Karpas-422 (cell line): Measurements from ENCODE around the gene PFKFB2. TPM values are rescaled to one million over a fixed set of nuclear protein-coding genes. Genes with fewer than 3 reads are reported as not detected.

Experiments used
- DNase-seq: peaks from one replicate; pipeline ENCODE4 v3.0.0-alpha.2; 2015
- H2AFZ ChIP-seq: fragments of 200-600 bp; sonication (generic); 2 replicates; pipeline ENCODE4 v1.6.1; 2014; ENCODE audit warnings: antibody characterized with exemption, low read length, mixed read lengths
- H3K27ac ChIP-seq: fragments of 200-600 bp; sonication (generic); 2 replicates; pipeline ENCODE4 v1.5.1; 2014; ENCODE audit warnings: mild to moderate bottlenecking, low read length, moderate library complexity
- H3K27me3 ChIP-seq: fragments of 200-600 bp; sonication (generic); 2 replicates; pipeline ENCODE4 v1.6.1; 2014; ENCODE audit warnings: low read length, mixed read lengths
- H3K36me3 ChIP-seq: fragments of 200-600 bp; sonication (generic); 2 replicates; pipeline ENCODE4 v1.6.1; 2014; ENCODE audit warnings: low read length, mixed read lengths; ENCODE audit not compliant: insufficient read depth
- H3K4me1 ChIP-seq: fragments of 200-600 bp; sonication (generic); 2 replicates; pipeline ENCODE4 v1.6.1; 2014; ENCODE audit warnings: mild to moderate bottlenecking, low read length, mixed read lengths
- H3K4me2 ChIP-seq: fragments of 200-600 bp; sonication (generic); 2 replicates; pipeline ENCODE4 v1.6.1; 2014; ENCODE audit warnings: low read length, low read depth, mild to moderate bottlenecking; ENCODE audit not compliant: poor library complexity, severe bottlenecking
- H3K4me3 ChIP-seq: fragments of 200-600 bp; sonication (generic); 2 replicates; pipeline ENCODE4 v1.5.1; 2014; ENCODE audit warnings: mild to moderate bottlenecking, antibody characterized with exemption, low read length, mixed read lengths
- H3K79me2 ChIP-seq: fragments of 200-600 bp; sonication (generic); 2 replicates; pipeline ENCODE4 v1.6.1; 2014; ENCODE audit warnings: mild to moderate bottlenecking, low read length, mixed read lengths
- H3K9ac ChIP-seq: fragments of 200-600 bp; sonication (generic); 2 replicates; pipeline ENCODE4 v1.6.0; 2014; ENCODE audit warnings: low read length
- H3K9me2 ChIP-seq: fragments of 200-600 bp; sonication (generic), shearing (Covaris generic); replicated peaks from 2 replicates; pipeline ENCODE4 v1.6.0; 2014; ENCODE audit warnings: mild to moderate bottlenecking, low read length, moderate library complexity; ENCODE audit not compliant: insufficient read depth
- H3K9me3 ChIP-seq: fragments of 300-700, 200-600 bp; sonication (generic); 2 replicates; pipeline ENCODE4 v1.6.1; 2014; ENCODE audit warnings: low read length, mixed read lengths
- H4K20me1 ChIP-seq: fragments of 200-600 bp; sonication (generic); 2 replicates; pipeline ENCODE4 v1.6.1; 2014; ENCODE audit warnings: mild to moderate bottlenecking, antibody characterized with exemption, low read length, low read depth; ENCODE audit not compliant: insufficient read depth
- total RNA-seq: library from RNA; depleted of rRNA; stranded (reverse); fragments of >200 nt; shearing (Covaris generic); gene quantifications from 2 replicates; pipeline ENCODE4 v1.2.3, GENCODE V29; 2014; ENCODE audit warnings: low replicate concordance

The PFKFB2 gene
- total RNA-seq, 1 experiment from 2014 or later, result 0.07 TPM

- DNase-seq, result no peak
- Histone ChIP-seq H3K4me1 (no peaks in the 10 kb centered on the region), H3K79me2 (no peaks in the 10 kb centered on the region), H3K27me3 (no peaks in the 10 kb centered on the region), H4K20me1 (no peaks in the 10 kb centered on the region), H2AFZ (no peak within 1 kb of the TSS), H3K9me2 (no peaks in the 10 kb centered on the region), H3K4me3 (no peak within 1 kb of the TSS), H3K9ac (no peak within 1 kb of the TSS), H3K36me3 (no peaks in the 10 kb centered on the region), H3K4me2 (no peak within 1 kb of the TSS), H3K27ac (no peak within 1 kb of the TSS), H3K9me3 (no peaks in the 10 kb centered on the region)
These were observed 1.7 kb upstream of the PFKFB2 start, which contains the start of gene YOD1 for GRCh38 chr1:207051191-207051943. TSS of gene YOD1 (minus strand) at chr1:207051208. CDS start at chr1:207051030, 178 bp downstream.

GRCh38 chr1:207054491-207054890 lies 1.4 kb downstream of the PFKFB2 start:
- Histone ChIP-seq H3K4me3 (no peak overlapping the region), H3K4me2 (no peak overlapping the region)

GRCh38 chr1:207055386-207056001 lies 2.4 kb downstream of the PFKFB2 start:
- Histone ChIP-seq H3K36me3 (no peaks in the 10 kb centered on the region), H3K4me2 (no peak overlapping the region), H2AFZ (no peak overlapping the region), H3K4me1 (no peaks in the 10 kb centered on the region), H4K20me1 (no peaks in the 10 kb centered on the region), H3K27me3 (no peaks in the 10 kb centered on the region), H3K9me2 (no peaks in the 10 kb centered on the region), H3K4me3 (no peak overlapping the region), H3K9me3 (no peaks in the 10 kb centered on the region), H3K79me2 (no peaks in the 10 kb centered on the region), H3K9ac (no peak overlapping the region), H3K27ac (no peak overlapping the region)
- DNase-seq, result no peak

More at GRCh38 chr1:207054491-207054890, 1.4 kb downstream of the PFKFB2 start:
- Histone ChIP-seq H3K27me3 (no peaks in the 10 kb centered on the region), H3K9me3 (no peaks in the 10 kb centered on the region), H3K9me2 (no peaks in the 10 kb centered on the region), H3K4me1 (no peaks in the 10 kb centered on the region), H3K27ac (no peak overlapping the region), H3K79me2 (no peaks in the 10 kb centered on the region), H3K36me3 (no peaks in the 10 kb centered on the region), H4K20me1 (no peaks in the 10 kb centered on the region), H2AFZ (no peak overlapping the region), H3K9ac (no peak overlapping the region)
- DNase-seq, result no peak

- Histone ChIP-seq H3K4me1 (no peaks in the 10 kb centered on the region), H3K4me3 (no peak overlapping the region), H3K4me2 (no peak overlapping the region), H3K36me3 (no peaks in the 10 kb centered on the region), H3K9me2 (no peaks in the 10 kb centered on the region), H4K20me1 (no peaks in the 10 kb centered on the region), H3K9me3 (no peaks in the 10 kb centered on the region), H3K79me2 (no peaks in the 10 kb centered on the region), H3K27me3 (no peaks in the 10 kb centered on the region), H3K27ac (no peak overlapping the region), H3K9ac (no peak overlapping the region), H2AFZ (no peak overlapping the region)
- DNase-seq, result no peak
These were observed 3.6 kb downstream of the PFKFB2 start for GRCh38 chr1:207056673-207057072.

GRCh38 chr1:207058252-207058651 lies 5.2 kb downstream of the PFKFB2 start:
- DNase-seq, result no peak
- H3K27ac ChIP-seq, result no peak overlapping the region
- no peak overlapping the region for H3K4me2 ChIP-seq
- no peaks in the 10 kb centered on the region for H3K27me3 ChIP-seq
- H3K36me3 ChIP-seq, result no peaks in the 10 kb centered on the region
- no peak overlapping the region for H3K4me3 ChIP-seq
- H3K9me2 ChIP-seq, result no peaks in the 10 kb centered on the region
- H3K79me2 ChIP-seq, result no peaks in the 10 kb centered on the region
- no peak overlapping the region for H3K9ac ChIP-seq
- no peaks in the 10 kb centered on the region for H3K9me3 ChIP-seq
- no peak overlapping the region for H2AFZ ChIP-seq
- no peaks in the 10 kb centered on the region for H3K4me1 ChIP-seq
- H4K20me1 ChIP-seq, result no peaks in the 10 kb centered on the region

GRCh38 chr1:207058878-207059867 lies 6.1 kb downstream of the PFKFB2 start:
- Histone ChIP-seq H3K27me3 (no peaks in the 10 kb centered on the region), H3K27ac (no peak overlapping the region), H3K4me1 (no peaks in the 10 kb centered on the region), H2AFZ (no peak overlapping the region), H3K36me3 (no peaks in the 10 kb centered on the region), H3K9me3 (no peaks in the 10 kb centered on the region), H4K20me1 (no peaks in the 10 kb centered on the region), H3K4me2 (no peak overlapping the region), H3K4me3 (no peak overlapping the region), H3K79me2 (no peaks in the 10 kb centered on the region), H3K9ac (no peak overlapping the region), H3K9me2 (no peaks in the 10 kb centered on the region)
- no peak for DNase-seq

GRCh38 chr1:207059881-207060280 lies 6.8 kb downstream of the PFKFB2 start:
- Histone ChIP-seq H3K4me3 (no peak overlapping the region), H3K27me3 (no peaks in the 10 kb centered on the region; the same call in 1 of the 2 replicates), H3K4me1 (no peaks in the 10 kb centered on the region), H3K9me3 (no peaks in the 10 kb centered on the region), H2AFZ (no peak overlapping the region), H3K9ac (no peak overlapping the region), H3K27ac (no peak overlapping the region), H3K4me2 (no peak overlapping the region), H3K36me3 (no peaks in the 10 kb centered on the region), H3K9me2 (no peaks in the 10 kb centered on the region), H4K20me1 (no peaks in the 10 kb centered on the region), H3K79me2 (no peaks in the 10 kb centered on the region)
- no peak for DNase-seq

GRCh38 chr1:207060596-207060995 lies 7.5 kb downstream of the PFKFB2 start:
- Histone ChIP-seq H3K4me1 (no peaks in the 10 kb centered on the region), H3K9me2 (no peaks in the 10 kb centered on the region), H2AFZ (no peak overlapping the region), H3K4me2 (no peak overlapping the region), H4K20me1 (no peaks in the 10 kb centered on the region), H3K4me3 (no peak overlapping the region), H3K9me3 (no peaks in the 10 kb centered on the region), H3K27me3 (no peaks in the 10 kb centered on the region; the same call in 1 of the 2 replicates), H3K36me3 (no peaks in the 10 kb centered on the region), H3K9ac (no peak overlapping the region), H3K79me2 (no peaks in the 10 kb centered on the region), H3K27ac (no peak overlapping the region)
- DNase-seq, result no peak
